Measurements from ENCODE around the gene GPD2. TPM values are rescaled to one million over a fixed set of nuclear protein-coding genes. Genes with fewer than 3 reads are reported as not detected.

The GPD2 gene
- total and polyA plus RNA-seq, 2 of the 13 experiments (the other 11 are each of a cell fraction or from before 2014, with no cell fraction given), result not detected

DNA sequence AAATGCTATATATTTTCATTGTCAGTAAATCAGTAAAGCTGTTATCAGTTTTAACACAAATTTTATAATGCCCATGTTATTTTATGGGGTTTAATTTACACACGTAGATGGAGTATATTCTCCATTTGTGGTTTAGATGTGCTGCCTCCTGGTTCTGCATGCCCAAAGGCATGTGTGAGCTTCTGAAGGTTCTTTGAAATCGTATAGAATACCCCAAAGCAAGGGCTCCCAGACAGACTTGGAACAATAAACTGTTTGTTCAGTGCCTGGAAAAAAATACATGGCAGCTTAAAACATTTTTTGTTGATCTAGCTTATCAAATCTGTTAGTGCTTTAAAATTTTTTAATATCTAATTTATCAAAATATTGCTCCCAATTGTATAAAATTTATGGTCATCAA is 150.4 kb downstream of the GPD2 start (continued):
- TF ChIP-seq MAF1 (CRISPR knock-in tag; IDR thresholded peaks at IDR 0.05; ENCODE audit: borderline replicate concordance) (no peak), POLR2A (IDR thresholded peaks at IDR 0.05; ENCODE audit: insufficient read depth in 1 of 2, low read depth in 2 of 2, low read length in 2 of 2) (no peak), ZNF788 (CRISPR knock-in tag; IDR thresholded peaks at IDR 0.05; ENCODE audit: borderline replicate concordance) (no peak)

DNA sequence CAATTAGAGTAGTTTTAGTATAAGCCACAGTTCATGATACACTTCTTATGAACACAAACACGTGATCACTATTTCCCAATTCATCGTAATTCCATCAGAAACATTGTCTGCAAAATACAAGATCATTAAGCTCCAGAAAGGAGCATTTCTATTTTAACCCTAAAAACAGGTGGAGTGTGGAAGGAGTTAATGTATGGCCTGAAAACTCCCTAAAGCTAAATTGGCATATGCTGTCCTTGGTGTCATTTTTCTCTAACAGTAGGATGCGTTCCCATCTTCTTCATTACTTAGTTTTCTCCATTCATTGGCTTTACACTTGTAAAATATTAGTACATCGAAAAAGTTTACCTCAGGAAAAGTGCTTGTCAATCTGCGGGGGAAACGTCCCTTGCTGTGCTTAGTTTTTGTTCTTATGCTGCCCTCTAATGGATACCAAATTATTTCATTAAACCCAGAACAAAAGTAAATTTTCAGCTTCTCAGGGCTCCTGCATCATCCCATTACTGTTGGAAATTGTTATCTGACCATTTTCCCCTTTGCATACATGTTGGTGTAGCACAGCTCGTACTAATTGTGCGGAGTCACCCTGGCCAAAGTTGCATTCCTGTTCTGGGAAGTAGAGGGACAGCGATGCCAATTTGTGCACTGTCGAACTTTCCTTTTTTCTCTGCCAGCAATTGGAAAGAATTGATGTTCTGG is 153.4 kb downstream of the GPD2 start:
- ChIA-PET POLR2A (no interaction called here), CTCF (ENCODE audit: low intra/inter-chr PET ratio, low total read pairs) (interaction anchor here (1.6 to 1.8 kb wide), 2 partner anchors 254 to 1221 kb away, joined by 7 to 8 read pairs; no protein-coding TSS in a partner anchor)
- Histone ChIP-seq H3K79me2 (ENCODE audit: insufficient read depth, low read length) (no peaks in the 10 kb centered on the region), H3K4me3 (replicated peaks in 1 of 3; ENCODE audit: insufficient read depth in 1 of 3, low read depth in 2 of 3, low read length in 3 of 3) (no peak overlapping the region), H3K4me1 (ENCODE audit: insufficient read depth, low read length) (0 out of 2 replicates have a peak, but pooled peaks cover 8% of the 10 kb centered on the region), H3K9ac (ENCODE audit: insufficient read depth, low read depth, low read length) (no peak overlapping the region), H3K36me3 (replicated peaks in 1 of 2; ENCODE audit: control insufficient read depth in 1 of 2, insufficient read depth in 2 of 2, low read length in 2 of 2) (no peaks in the 10 kb centered on the region), H3K27me3 (ENCODE audit: control insufficient read depth in 1 of 2, insufficient read depth in 2 of 2, low read length in 2 of 2) (no peaks in the 10 kb centered on the region), H2AFZ (ENCODE audit: low read length) (no peak overlapping the region), H3K27ac (ENCODE audit: extremely low read length, insufficient read depth, low read length) (no peak overlapping the region), H3K4me2 (ENCODE audit: low read depth, low read length) (no peak overlapping the region), H4K20me1 (ENCODE audit: insufficient read depth, low read length) (no peaks in the 10 kb centered on the region), H3K9me3 (ENCODE audit: low read length) (no peaks in the 10 kb centered on the region)
- ATAC-seq (peak; percentile 83), FAIRE-seq (peak; percentile 8), DNase-seq (ENCODE audit: low spot score) (peak; percentile 31)
- 15% methylated on average over 10 of the region's 10 CpGs for WGBS (ENCODE audit: low lambda C conversion rate)
- in situ Hi-C loops (cut with HindIII; ENCODE audit: extremely low pct_ligation_motif_present, low pct_unique_long_range_greater_than_20kb) (loop anchor here (5.0 kb wide), 2 partner anchors 252 to 1212 kb away; no protein-coding TSS in a partner anchor), intact Hi-C loops (cut with micrococcal nuclease; ENCODE audit: unreplicated experiment) (loop anchor here (1.0 to 5.0 kb wide), 7 partner anchors 254 to 1221 kb away; no protein-coding TSS in a partner anchor)
- no TSS peak for BruUV-seq (replicated peaks)
- TF ChIP-seq NAIF1 (CRISPR knock-in tag; IDR thresholded peaks at IDR 0.05; ENCODE audit: borderline replicate concordance) (no peak), ASH2L (IDR thresholded peaks at IDR 0.05; ENCODE audit: insufficient read length, low read depth, low read length) (no peak), SRSF9 (IDR thresholded peaks at IDR 0.05; ENCODE audit: borderline replicate concordance, insufficient read depth, low read depth, low read length, poor library complexity, severe bottlenecking) (no peak), KAT8 (CRISPR knock-in tag; IDR thresholded peaks at IDR 0.05) (no peak), CENPT (CRISPR knock-in tag; IDR thresholded peaks at IDR 0.05; ENCODE audit: low read depth) (no peak), MAFF (IDR thresholded peaks at IDR 0.05; ENCODE audit: low read depth, low read length) (no peak), ZNF678 (CRISPR knock-in tag; IDR thresholded peaks at IDR 0.05) (no peak), FOXA1 (IDR thresholded peaks at IDR 0.05) (no peak), FOXA1 (CRISPR knock-in tag; IDR thresholded peaks at IDR 0.05) (no peak), IKZF1 (IDR thresholded peaks at IDR 0.05) (no peak)
- TF ChIP-seq, protein P1, sequence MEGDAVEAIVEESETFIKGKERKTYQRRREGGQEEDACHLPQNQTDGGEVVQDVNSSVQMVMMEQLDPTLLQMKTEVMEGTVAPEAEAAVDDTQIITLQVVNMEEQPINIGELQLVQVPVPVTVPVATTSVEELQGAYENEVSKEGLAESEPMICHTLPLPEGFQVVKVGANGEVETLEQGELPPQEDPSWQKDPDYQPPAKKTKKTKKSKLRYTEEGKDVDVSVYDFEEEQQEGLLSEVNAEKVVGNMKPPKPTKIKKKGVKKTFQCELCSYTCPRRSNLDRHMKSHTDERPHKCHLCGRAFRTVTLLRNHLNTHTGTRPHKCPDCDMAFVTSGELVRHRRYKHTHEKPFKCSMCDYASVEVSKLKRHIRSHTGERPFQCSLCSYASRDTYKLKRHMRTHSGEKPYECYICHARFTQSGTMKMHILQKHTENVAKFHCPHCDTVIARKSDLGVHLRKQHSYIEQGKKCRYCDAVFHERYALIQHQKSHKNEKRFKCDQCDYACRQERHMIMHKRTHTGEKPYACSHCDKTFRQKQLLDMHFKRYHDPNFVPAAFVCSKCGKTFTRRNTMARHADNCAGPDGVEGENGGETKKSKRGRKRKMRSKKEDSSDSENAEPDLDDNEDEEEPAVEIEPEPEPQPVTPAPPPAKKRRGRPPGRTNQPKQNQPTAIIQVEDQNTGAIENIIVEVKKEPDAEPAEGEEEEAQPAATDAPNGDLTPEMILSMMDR (CRISPR knock-in tag; IDR thresholded peaks at IDR 0.05), result peak; percentile 71
- TF ChIP-seq, protein P2, sequence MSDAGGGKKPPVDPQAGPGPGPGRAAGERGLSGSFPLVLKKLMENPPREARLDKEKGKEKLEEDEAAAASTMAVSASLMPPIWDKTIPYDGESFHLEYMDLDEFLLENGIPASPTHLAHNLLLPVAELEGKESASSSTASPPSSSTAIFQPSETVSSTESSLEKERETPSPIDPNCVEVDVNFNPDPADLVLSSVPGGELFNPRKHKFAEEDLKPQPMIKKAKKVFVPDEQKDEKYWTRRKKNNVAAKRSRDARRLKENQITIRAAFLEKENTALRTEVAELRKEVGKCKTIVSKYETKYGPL (CRISPR knock-in tag; IDR thresholded peaks at IDR 0.05), result no peak
- TF ChIP-seq, protein P3, sequence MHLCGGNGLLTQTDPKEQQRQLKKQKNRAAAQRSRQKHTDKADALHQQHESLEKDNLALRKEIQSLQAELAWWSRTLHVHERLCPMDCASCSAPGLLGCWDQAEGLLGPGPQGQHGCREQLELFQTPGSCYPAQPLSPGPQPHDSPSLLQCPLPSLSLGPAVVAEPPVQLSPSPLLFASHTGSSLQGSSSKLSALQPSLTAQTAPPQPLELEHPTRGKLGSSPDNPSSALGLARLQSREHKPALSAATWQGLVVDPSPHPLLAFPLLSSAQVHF (CRISPR knock-in tag; IDR thresholded peaks at IDR 0.05), result no peak
- TF ChIP-seq, protein P4, sequence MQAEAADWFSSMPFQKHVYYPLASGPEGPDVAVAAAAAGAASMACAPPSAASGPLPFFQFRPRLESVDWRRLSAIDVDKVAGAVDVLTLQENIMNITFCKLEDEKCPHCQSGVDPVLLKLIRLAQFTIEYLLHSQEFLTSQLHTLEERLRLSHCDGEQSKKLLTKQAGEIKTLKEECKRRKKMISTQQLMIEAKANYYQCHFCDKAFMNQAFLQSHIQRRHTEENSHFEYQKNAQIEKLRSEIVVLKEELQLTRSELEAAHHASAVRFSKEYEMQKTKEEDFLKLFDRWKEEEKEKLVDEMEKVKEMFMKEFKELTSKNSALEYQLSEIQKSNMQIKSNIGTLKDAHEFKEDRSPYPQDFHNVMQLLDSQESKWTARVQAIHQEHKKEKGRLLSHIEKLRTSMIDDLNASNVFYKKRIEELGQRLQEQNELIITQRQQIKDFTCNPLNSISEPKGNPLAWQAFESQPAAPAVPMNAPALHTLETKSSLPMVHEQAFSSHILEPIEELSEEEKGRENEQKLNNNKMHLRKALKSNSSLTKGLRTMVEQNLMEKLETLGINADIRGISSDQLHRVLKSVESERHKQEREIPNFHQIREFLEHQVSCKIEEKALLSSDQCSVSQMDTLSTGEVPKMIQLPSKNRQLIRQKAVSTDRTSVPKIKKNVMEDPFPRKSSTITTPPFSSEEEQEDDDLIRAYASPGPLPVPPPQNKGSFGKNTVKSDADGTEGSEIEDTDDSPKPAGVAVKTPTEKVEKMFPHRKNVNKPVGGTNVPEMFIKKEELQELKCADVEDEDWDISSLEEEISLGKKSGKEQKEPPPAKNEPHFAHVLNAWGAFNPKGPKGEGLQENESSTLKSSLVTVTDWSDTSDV (CRISPR knock-in tag; IDR thresholded peaks at IDR 0.05), result no peak
